CD1c-positive myeloid dendritic cell (primary cell): Measurements from ENCODE around the gene ZCCHC10.
"Not testable (repeated sequence)": the region's sequence is repeated elsewhere in the genome, so short reads cannot be mapped to it uniquely, and the experiment has no call there.

Source experiments
- DNase-seq: peaks from one replicate; pipeline ENCODE4 v3.0.0-alpha.2; 2016; ENCODE audit errors: extremely low spot score

Gene ZCCHC10

GRCh38 chr5:133025804-133026663 lies at the start of gene ZCCHC10:
TSS of gene ZCCHC10 (minus strand) at chr5:133026549. CDS start at chr5:133026537, 12 bp downstream.
- DNase-seq: peak; percentile 96

- DNase-seq: no peak
These were observed 49.5 kb upstream of the ZCCHC10 start for GRCh38 chr5:133075572-133076536.

GRCh38 chr5:133072021-133072420 lies 45.7 kb upstream of the ZCCHC10 start:
- DNase-seq: no peak

- no peak for DNase-seq
These were observed 39.7 kb upstream of the ZCCHC10 start for GRCh38 chr5:133066045-133066444.

- DNase-seq: no peak
These were observed 39.1 kb upstream of the ZCCHC10 start for GRCh38 chr5:133065471-133065870.

GRCh38 chr5:133063965-133064364 lies 37.6 kb upstream of the ZCCHC10 start:
- no peak for DNase-seq

GRCh38 chr5:133062276-133062675 lies 35.9 kb upstream of the ZCCHC10 start:
- DNase-seq: no peak

GRCh38 chr5:133059621-133060020 lies 33.3 kb upstream of the ZCCHC10 start:
- DNase-seq: no peak

GRCh38 chr5:133056891-133057290 lies 30.5 kb upstream of the ZCCHC10 start:
- DNase-seq: no peak

- no peak for DNase-seq
These were observed 28.5 kb upstream of the ZCCHC10 start for GRCh38 chr5:133054697-133055471.

- no peak for DNase-seq
These were observed 27.1 kb upstream of the ZCCHC10 start for GRCh38 chr5:133053448-133053847.

GRCh38 chr5:133052317-133053175 lies 26.2 kb upstream of the ZCCHC10 start:
- DNase-seq: peak; percentile 80

- DNase-seq: peak; percentile 100
These were observed 25.4 kb upstream of the ZCCHC10 start, which contains the start of gene HSPA4 for GRCh38 chr5:133051542-133052316. TSS of gene HSPA4 (plus strand) at chr5:133052013. CDS start at chr5:133052251, 238 bp downstream.

GRCh38 chr5:133051061-133051541 lies 24.8 kb upstream of the ZCCHC10 start:
- DNase-seq: no peak

- DNase-seq: no peak
These were observed 24.2 kb upstream of the ZCCHC10 start for GRCh38 chr5:133050521-133050920.

- no peak for DNase-seq
These were observed 23.3 kb upstream of the ZCCHC10 start for GRCh38 chr5:133049726-133050048.

- DNase-seq: no peak
These were observed 22.8 kb upstream of the ZCCHC10 start for GRCh38 chr5:133048993-133049725.

GRCh38 chr5:133047404-133047803 lies 21.1 kb upstream of the ZCCHC10 start:
- no peak for DNase-seq

GRCh38 chr5:133046560-133046959 lies 20.2 kb upstream of the ZCCHC10 start:
- DNase-seq: not testable (repeated sequence)
